Ishikawa (cell line): ENCODE data around the gene LIF.
A peak's percentile ranks its signal among the peaks of the same experiment; 100 is the strongest.

Experiments
- CEBPB ChIP-seq: IDR thresholded peaks from 2 replicates; pipeline ENCODE4 v1.6.1; 2012
- CREB1 ChIP-seq: IDR thresholded peaks from 2 replicates; pipeline ENCODE4 v1.6.1; 2012; ENCODE audit warnings: low read depth
- EGR1 ChIP-seq: IDR thresholded peaks from 2 replicates; pipeline ENCODE4 v1.6.1; 2012
- EP300 ChIP-seq: IDR thresholded peaks from 2 replicates; pipeline ENCODE4 v1.6.1; 2012; ENCODE audit warnings: borderline replicate concordance
- FOXM1 ChIP-seq: IDR thresholded peaks from 2 replicates; pipeline ENCODE4 v1.6.1; 2012; ENCODE audit warnings: low read depth, borderline replicate concordance
- MAX ChIP-seq: IDR thresholded peaks from 2 replicates; pipeline ENCODE4 v1.6.1; 2012
- NFIC ChIP-seq: IDR thresholded peaks from 2 replicates; pipeline ENCODE4 v1.6.1; 2012
- RAD21 ChIP-seq: IDR thresholded peaks from 2 replicates; pipeline ENCODE4 v1.6.1; 2012; ENCODE audit warnings: low read depth
- REST ChIP-seq: IDR thresholded peaks from 2 replicates; pipeline ENCODE4 v1.6.1; 2012; ENCODE audit warnings: low read depth, mild to moderate bottlenecking
- TAF1 ChIP-seq: IDR thresholded peaks from 2 replicates; pipeline ENCODE4 v1.6.1; 2012; ENCODE audit warnings: low read depth, mild to moderate bottlenecking
- TCF12 ChIP-seq: IDR thresholded peaks from 2 replicates; pipeline ENCODE4 v1.6.1; 2012; ENCODE audit warnings: low read depth
- TEAD4 ChIP-seq: IDR thresholded peaks from 2 replicates; pipeline ENCODE4 v1.6.1; 2012
- USF1 ChIP-seq: IDR thresholded peaks from 2 replicates; pipeline ENCODE4 v1.6.1; 2012
- YY1 ChIP-seq: IDR thresholded peaks from 2 replicates; pipeline ENCODE4 v1.6.1; 2012; ENCODE audit warnings: low read depth
- ZBTB7A ChIP-seq: IDR thresholded peaks from 2 replicates; pipeline ENCODE4 v1.6.1; 2012; ENCODE audit warnings: low read depth

Gene LIF

GRCh38 chr22:30247561-30247960, 1.0 kb upstream of the LIF start:
- TF ChIP-seq RAD21 = no peak
- TF ChIP-seq EGR1 = no peak
- no peak for TF ChIP-seq FOXM1
- no peak for TF ChIP-seq MAX
- no peak for TF ChIP-seq TAF1
- TF ChIP-seq TCF12 = no peak

GRCh38 chr22:30246814-30247376, 336 bp upstream of the LIF start:
- TF ChIP-seq FOXM1 (no peak), CEBPB (no peak), RAD21 (no peak), USF1 (no peak), TCF12 (no peak), NFIC (no peak), TAF1 (no peak), EGR1 (no peak), MAX (no peak), REST (no peak), ZBTB7A (no peak), TEAD4 (no peak), EP300 (no peak), YY1 (no peak), CREB1 (no peak)

- no peak for TF ChIP-seq MAX
Measured at GRCh38 chr22:30245181-30245984, 1.2 kb downstream of the LIF start.

GRCh38 chr22:30244641-30245040, 1.9 kb downstream of the LIF start:
- no peak for TF ChIP-seq EP300
- TF ChIP-seq NFIC = no peak
- no peak for TF ChIP-seq FOXM1

GRCh38 chr22:30244066-30244465, 2.5 kb downstream of the LIF start:
- TF ChIP-seq EP300 = no peak
- TF ChIP-seq MAX = no peak

GRCh38 chr22:30243661-30244060, 2.9 kb downstream of the LIF start:
- TF ChIP-seq MAX = no peak
- no peak for TF ChIP-seq RAD21
- no peak for TF ChIP-seq EP300
- no peak for TF ChIP-seq USF1

GRCh38 chr22:30241576-30242371, 4.8 kb downstream of the LIF start:
- TF ChIP-seq EP300 (peak; percentile 46; the same call in 1 of the 2 replicates), REST (no peak), TCF12 (0 out of 2 replicates have a peak, but pooled peaks have one; percentile 46)
